Panc1 (cell line): ENCODE data around the gene MAF. TPM values are rescaled to one million over a fixed set of nuclear protein-coding genes. Genes with fewer than 3 reads are reported as not detected.

ENCODE experiments used
- ATAC-seq: fragments of 200-7000 bp; cut with Tn5 transposase; 2 replicates; pipeline ENCODE4 v1.9.1; 2020; ENCODE audit warnings: mild to moderate bottlenecking, moderate library complexity
- BruUV-seq: library from RNA; stranded (reverse); fragments of 400-500 nt; replicated peaks from 2 replicates; lab custom pipeline; 2021; lab: Mats Ljungman, UMichigan
- CTCF ChIA-PET: fragments of 300-600 bp; sonication (Branson Sonifier 250); formaldehyde crosslinking; loops from one replicate; lab custom pipeline; 2022; ENCODE audit warnings: antibody characterized with exemption; lab: Charles Lee
- POLR2A ChIA-PET: fragments of 300-600 bp; sonication (Branson Sonifier 250); formaldehyde crosslinking; loops from one replicate; lab custom pipeline; 2022; ENCODE audit warnings: antibody characterized with exemption; lab: Charles Lee
- DNase-seq: peaks from one replicate; pipeline ENCODE4 v3.0.0-alpha.2; 2010; ENCODE audit warnings: low read depth, low spot score
- H3K27ac ChIP-seq: 2 replicates; pipeline ENCODE4 v1.5.1; 2011; ENCODE audit warnings: mild to moderate bottlenecking, low read length, inconsistent platforms
- H3K27me3 ChIP-seq: fragments of 200-500 bp; sonication (Bioruptor generic); 2 replicates; pipeline ENCODE4 v1.6.0; 2014; ENCODE audit warnings: low read length, inconsistent platforms; ENCODE audit not compliant: control insufficient read depth, insufficient read depth
- H3K36me3 ChIP-seq: fragments of 200-500 bp; sonication (Bioruptor generic); 2 replicates; pipeline ENCODE4 v1.5.1; 2014; ENCODE audit warnings: inconsistent platforms, mild to moderate bottlenecking, low read length, moderate library complexity; ENCODE audit not compliant: control insufficient read depth, insufficient read depth
- H3K4me1 ChIP-seq: 2 replicates; pipeline ENCODE4 v1.5.1; 2011; ENCODE audit warnings: inconsistent platforms, mild to moderate bottlenecking, low read length, moderate library complexity; ENCODE audit not compliant: control insufficient read depth, insufficient read depth
- H3K4me3 ChIP-seq, 2 experiments: 2 replicates each; pipeline ENCODE4 v1.5.1; 2011 to 2012; ENCODE audit warnings: low read depth in 2 of 2, low read length in 2 of 2, mild to moderate bottlenecking in 2 of 2, inconsistent platforms in 1 of 2, moderate library complexity in 1 of 2
- H3K9me3 ChIP-seq: fragments of 200-500 bp; sonication (Bioruptor generic); 2 replicates; pipeline ENCODE4 v1.5.1; 2014; ENCODE audit warnings: low read depth, mild to moderate bottlenecking, inconsistent platforms, low read length, moderate library complexity; ENCODE audit not compliant: control insufficient read depth, insufficient read depth
- CTCF ChIP-seq: fragments of 450-650 bp; IDR thresholded peaks from 2 replicates; pipeline ENCODE4 v1.5.1; 2017; ENCODE audit warnings: mild to moderate bottlenecking
- POLR2AphosphoS5 ChIP-seq: IDR thresholded peaks from 2 replicates; pipeline ENCODE4 v1.6.1; 2012; ENCODE audit warnings: mild to moderate bottlenecking, low read depth, low read length, moderate library complexity
- REST ChIP-seq, 2 experiments: IDR thresholded peaks; 2 replicates each; pipeline ENCODE4 v1.6.1; 2011 to 2012; ENCODE audit warnings: low read depth in 2 of 2, control low read depth in 1 of 2, low read length in 1 of 2, mild to moderate bottlenecking in 1 of 2, moderate library complexity in 1 of 2; ENCODE audit not compliant: insufficient read depth in 1 of 2
- SIN3A ChIP-seq: IDR thresholded peaks from 2 replicates; pipeline ENCODE4 v1.6.1; 2012; ENCODE audit warnings: low read depth, mild to moderate bottlenecking, low read length, moderate library complexity, borderline replicate concordance; ENCODE audit not compliant: insufficient read depth
- TCF7L2 ChIP-seq: IDR thresholded peaks from 2 replicates; pipeline ENCODE4 v1.6.1; 2011; ENCODE audit warnings: mild to moderate bottlenecking, low read depth, low read length, inconsistent platforms
- in situ Hi-C: cut with HindIII; loops from 2 replicates; pipeline ENCODE4 v1.10.0; 2016; ENCODE audit warnings: low sequenced_read_pairs, low pct_unique_long_range_greater_than_20kb
- intact Hi-C: fragments of 100-400 bp; cut with micrococcal nuclease; formaldehyde crosslinking; loops from one replicate; pipeline ENCODE4 v1.10.0; 2022; ENCODE audit not compliant: unreplicated experiment
- total RNA-seq: library from RNA; stranded (reverse); gene quantifications from one replicate; pipeline ENCODE4 v1.2.1, GENCODE V29; 2021; ENCODE audit not compliant: unreplicated experiment

Gene MAF
- total RNA-seq, 1 experiment from 2014 or later: 0.46 TPM

- no peak for TF ChIP-seq POLR2AphosphoS5
- no peak for TF ChIP-seq CTCF
- TF ChIP-seq REST (IDR thresholded peaks at IDR 0.05; ENCODE audit: insufficient read depth in 1 of 2, low read depth in 2 of 2, low read length in 1 of 2): no peak
- no peak for TF ChIP-seq SIN3A
- no peak for TF ChIP-seq TCF7L2
- POLR2A ChIA-PET: no interaction called here
- DNase-seq (no peak), ATAC-seq (no peak)
- Histone ChIP-seq H3K27ac (no peak overlapping the region), H3K9me3 (no peaks in the 10 kb centered on the region), H3K4me1 (no peaks in the 10 kb centered on the region), H3K36me3 (no peaks in the 10 kb centered on the region), H3K4me3 (no peak overlapping the region), H3K27me3 (no peaks in the 10 kb centered on the region)
- BruUV-seq: no TSS peak
- intact Hi-C loops (no loop called here), in situ Hi-C loops (no loop called here)
- CTCF ChIA-PET: interaction anchor here (0.6 kb wide), 1 partner anchor 127 kb away, joined by 3 read pairs; no protein-coding TSS in a partner anchor
Measured at GRCh38 chr16:79554912-79555311, 45.6 kb downstream of the MAF start.

- no peak for TF ChIP-seq POLR2AphosphoS5
- TF ChIP-seq CTCF: no peak
Measured at GRCh38 chr16:79550373-79550772, 50.2 kb downstream of the MAF start.

GRCh38 chr16:79547085-79547484, 53.5 kb downstream of the MAF start:
- ChIA-PET POLR2A (no interaction called here), CTCF (no interaction called here)
- Histone ChIP-seq H3K4me1 (no peaks in the 10 kb centered on the region), H3K27me3 (no peaks in the 10 kb centered on the region), H3K4me3 (no peak overlapping the region), H3K27ac (no peak overlapping the region), H3K9me3 (no peaks in the 10 kb centered on the region), H3K36me3 (no peaks in the 10 kb centered on the region)
- DNase-seq (no peak), ATAC-seq (no peak)
- in situ Hi-C loops: no loop called here
- no TSS peak for BruUV-seq
- intact Hi-C loops: no loop called here
- TF ChIP-seq POLR2AphosphoS5: no peak
- TF ChIP-seq REST (IDR thresholded peaks at IDR 0.05; ENCODE audit: insufficient read depth in 1 of 2, low read depth in 2 of 2, low read length in 1 of 2): no peak
- no peak for TF ChIP-seq TCF7L2
- TF ChIP-seq CTCF: no peak
- no peak for TF ChIP-seq SIN3A

More at GRCh38 chr16:79550373-79550772, 50.2 kb downstream of the MAF start:
- Histone ChIP-seq H3K9me3 (no peaks in the 10 kb centered on the region), H3K4me3 (no peak overlapping the region), H3K27ac (no peak overlapping the region), H3K4me1 (no peaks in the 10 kb centered on the region), H3K36me3 (no peaks in the 10 kb centered on the region), H3K27me3 (no peaks in the 10 kb centered on the region)
- ChIA-PET CTCF (no interaction called here), POLR2A (no interaction called here)
- in situ Hi-C loops: no loop called here
- BruUV-seq: no TSS peak
- intact Hi-C loops: no loop called here
- DNase-seq (no peak), ATAC-seq (no peak)
